GM21528 (cell line): Measurements from ENCODE around the gene PES1.
"Not testable (repeated sequence)": the region's sequence is repeated elsewhere in the genome, so short reads cannot be mapped to it uniquely, and the experiment has no call there.

ENCODE experiments used
- ATAC-seq: cut with Tn5 transposase; IDR thresholded peaks from one replicate; pipeline ENCODE4 v1.9.1; 2021; ENCODE audit warnings: mild to moderate bottlenecking, moderate library complexity; ENCODE audit not compliant: unreplicated experiment, low FRiP score

PES1 gene

GRCh38 chr22:30591588-30592359 lies at the start of gene PES1:
Gene PES1, minus strand, starts transcription at chr22:30591910. Its CDS starts 77 bp downstream, at chr22:30591833.
- peak; percentile 90 for ATAC-seq

GRCh38 chr22:30640839-30641430 lies 49.2 kb upstream of the PES1 start:
- ATAC-seq: no peak

- no peak for ATAC-seq
Measured at GRCh38 chr22:30640361-30640760, 48.7 kb upstream of the PES1 start.

GRCh38 chr22:30637701-30638114 lies 46.0 kb upstream of the PES1 start:
- no peak for ATAC-seq

- no peak for ATAC-seq
Measured at GRCh38 chr22:30636226-30637077, 44.7 kb upstream of the PES1 start.

GRCh38 chr22:30635273-30636225 lies 43.8 kb upstream of the PES1 start, which contains the start of gene SLC35E4:
Gene SLC35E4, plus strand, starts transcription at chr22:30635781. Its CDS starts 670 bp downstream, at chr22:30636451.
- peak; percentile 77 for ATAC-seq

- ATAC-seq: peak; percentile 59
Measured at GRCh38 chr22:30634471-30635233, 42.9 kb upstream of the PES1 start.

GRCh38 chr22:30631469-30631868 lies 39.8 kb upstream of the PES1 start:
- ATAC-seq: not testable (repeated sequence)

GRCh38 chr22:30628491-30628890 lies 36.8 kb upstream of the PES1 start:
- no peak for ATAC-seq

GRCh38 chr22:30627471-30627870 lies 35.8 kb upstream of the PES1 start:
- ATAC-seq: no peak

GRCh38 chr22:30626413-30626812 lies 34.7 kb upstream of the PES1 start:
- ATAC-seq: no peak

GRCh38 chr22:30619909-30620308 lies 28.2 kb upstream of the PES1 start:
- ATAC-seq: not testable (repeated sequence)

GRCh38 chr22:30617819-30618218 lies 26.1 kb upstream of the PES1 start:
- no peak for ATAC-seq

- ATAC-seq: no peak
Measured at GRCh38 chr22:30615543-30615954, 23.8 kb upstream of the PES1 start.

- ATAC-seq: no peak
Measured at GRCh38 chr22:30614879-30615278, 23.2 kb upstream of the PES1 start.

GRCh38 chr22:30614268-30614667 lies 22.6 kb upstream of the PES1 start:
- ATAC-seq: no peak

GRCh38 chr22:30612789-30613188 lies 21.1 kb upstream of the PES1 start:
- ATAC-seq: no peak

GRCh38 chr22:30611197-30611596 lies 19.5 kb upstream of the PES1 start:
- no peak for ATAC-seq

GRCh38 chr22:30610299-30610698 lies 18.6 kb upstream of the PES1 start:
- no peak for ATAC-seq
